Aorta (tissue), 5 donors: ENCODE data around the gene NET1. TPM values are rescaled to one million over a fixed set of nuclear protein-coding genes. Genes with fewer than 3 reads are reported as not detected.

Experiments
- ATAC-seq: fragments of 200-7000 bp; cut with Tn5 transposase; one replicate; pipeline ENCODE4 v1.9.1; 2022; ENCODE audit warnings: moderate library complexity; ENCODE audit not compliant: low FRiP score
- DNase-seq, 2 donors: peaks; one replicate each; pipeline ENCODE4 v3.0.0-alpha.2; 2020
- H3K27ac ChIP-seq, 2 donors: one replicate each; pipeline ENCODE4 v1.5.1; 2013; ENCODE audit warnings: low read length in 2 of 2, mild to moderate bottlenecking in 2 of 2, moderate library complexity in 2 of 2, control low read depth in 1 of 2, inconsistent platforms in 1 of 2, low read depth in 1 of 2
- H3K27me3 ChIP-seq, 2 donors: one replicate each; pipeline ENCODE4 v1.6.1; 2013; ENCODE audit warnings: control low read depth in 1 of 2, low read length in 1 of 2, mild to moderate bottlenecking in 1 of 2, moderate library complexity in 1 of 2; ENCODE audit not compliant: insufficient read depth in 2 of 2, control insufficient read depth in 1 of 2
- H3K36me3 ChIP-seq, 2 donors: one replicate each; pipeline ENCODE4 v1.6.1; 2013; ENCODE audit warnings: control low read depth in 1 of 2, low read length in 1 of 2, mild to moderate bottlenecking in 1 of 2; ENCODE audit not compliant: insufficient read depth in 2 of 2, control insufficient read depth in 1 of 2
- H3K4me1 ChIP-seq, 2 donors: one replicate each; pipeline ENCODE4 v1.6.1; 2013; ENCODE audit warnings: low read length in 2 of 2, control low read depth in 1 of 2, mild to moderate bottlenecking in 1 of 2, moderate library complexity in 1 of 2; ENCODE audit not compliant: insufficient read depth in 2 of 2, control insufficient read depth in 1 of 2
- H3K4me3 ChIP-seq, 2 donors: one replicate each; pipeline ENCODE4 v1.5.1; 2013; ENCODE audit warnings: low read length in 2 of 2, control low read depth in 1 of 2, mild to moderate bottlenecking in 1 of 2
- H3K9me3 ChIP-seq: one replicate; pipeline ENCODE4 v1.6.1; 2013; ENCODE audit warnings: mild to moderate bottlenecking, low read length; ENCODE audit not compliant: control insufficient read depth
- WGBS, 2 donors: extraction: QIAGEN DNeasy Blood & Tissue Kit; methylation state at CpG; one replicate each; pipeline ENCODE4 v1.1.7; 2013; 5-methylcytosine and 5-hydroxymethylcytosine counted together
- intact Hi-C, 2 donors: fragments of 100-400 bp; cut with DNase I; formaldehyde crosslinking; loops; one replicate each; pipeline versions ENCODE4 v1.14.2 to v1.15.0; 2022
- polyA plus RNA-seq, 2 donors: library from polyadenylated mRNA; stranded (reverse); fragments of 200-250 nt; gene quantifications; one replicate each; pipeline ENCODE4 v1.2.3, GENCODE V29; 2013
- total RNA-seq, 2 donors: library from RNA; stranded (reverse); fragmentation: NEBNext Ultra II Directional; extraction: Animal tissue kit (Norgen Biotek cat#: 25700); gene quantifications; one replicate each; pipeline ENCODE4 v1.2.1, GENCODE V29; 2021
- donor health status: healthy with polysubstance abuse.
- donor health status: Bipolar disorder and iron deficiency.
- donor health status: DM: no; HTN: no; CAD: no.
- donor health status: DM: no; HTN: no; CAD: no.
- donor health status: DM: yes; HTN: yes; CAD: no.

Gene NET1
- total and polyA plus RNA-seq, 4 donors = 76.2 to 451 (median 253) TPM

DNA sequence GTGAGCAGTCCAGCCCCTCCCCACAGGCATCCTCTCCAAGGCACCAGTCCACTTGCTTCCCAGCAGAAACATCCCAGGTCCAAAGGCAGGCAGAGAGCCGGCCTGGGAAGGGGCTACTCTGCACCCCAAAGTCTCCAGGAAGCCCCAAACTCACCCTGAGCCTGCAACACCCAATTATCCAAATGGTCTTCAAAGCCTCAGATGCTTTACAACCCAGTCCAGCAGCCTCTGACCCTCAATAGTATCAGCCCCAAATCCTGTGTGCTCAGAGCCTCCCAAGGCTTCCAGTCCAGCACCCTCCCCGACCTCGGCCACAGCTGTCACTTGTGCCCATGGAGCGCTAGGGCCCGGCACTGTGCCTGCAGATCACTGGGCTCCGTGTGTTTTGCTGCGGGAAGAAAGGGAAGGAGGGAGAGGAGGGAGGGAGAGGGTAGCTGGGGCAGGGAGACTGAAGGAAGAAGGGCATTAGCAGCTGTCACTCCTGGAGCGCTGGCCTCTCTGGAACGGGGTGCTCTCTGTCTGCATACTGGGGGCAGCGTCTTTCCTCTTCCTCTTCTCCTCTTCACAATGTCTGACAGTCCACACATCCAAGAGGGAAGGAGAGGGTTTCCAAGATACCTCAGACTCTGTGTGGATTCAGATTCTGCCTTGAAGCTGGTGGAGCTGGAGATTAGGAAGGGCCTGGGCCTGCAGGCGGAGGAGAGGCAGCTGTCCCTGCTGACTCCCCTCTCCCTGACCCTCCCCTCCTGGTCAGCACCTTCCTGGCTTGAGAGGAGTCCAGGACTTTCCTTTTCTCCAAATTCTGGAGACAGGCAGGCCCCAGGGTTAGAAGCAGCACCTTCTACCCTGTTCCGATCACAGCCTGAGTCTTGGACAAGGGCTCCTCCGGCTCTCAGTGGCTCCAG, 73.8 kb downstream of the NET1 start:
- WGBS, 2 donors = 81 to 84% methylated on average over 13 of the region's 13 CpGs
- intact Hi-C loops = no loop called here
- DNase-seq (no peak), ATAC-seq (peak; percentile 24)
- Histone ChIP-seq H3K27me3 (no peaks in the 10 kb centered on the region), H3K27ac (no peak overlapping the region), H3K9me3 (no peaks in the 10 kb centered on the region), H3K4me1 (no peaks in the 10 kb centered on the region), H3K36me3 (no peaks in the 10 kb centered on the region), H3K4me3 (no peak overlapping the region)

DNA sequence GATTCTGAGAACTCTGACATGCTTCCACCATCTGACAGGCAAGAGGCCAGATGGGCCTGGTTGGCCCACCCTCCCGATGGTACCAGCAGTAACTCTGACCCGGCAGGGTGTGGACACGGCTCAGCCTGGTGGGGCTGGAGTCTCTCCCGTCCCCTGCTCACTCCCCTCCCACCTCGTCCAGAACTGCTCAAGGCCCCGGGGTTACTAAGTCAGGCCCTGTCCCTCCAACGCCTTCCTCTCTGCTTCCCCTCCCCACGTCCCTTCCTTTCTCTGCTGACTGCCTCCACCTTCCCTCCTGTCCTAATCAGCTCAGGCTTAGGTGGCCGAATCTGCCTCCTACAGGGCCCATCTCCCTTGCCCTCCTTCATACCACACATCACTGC, 74.5 kb downstream of the NET1 start:
- WGBS, 2 donors = 77 to 82% methylated on average over 9 of the region's 9 CpGs
- intact Hi-C loops = no loop called here
- DNase-seq = no peak

DNA sequence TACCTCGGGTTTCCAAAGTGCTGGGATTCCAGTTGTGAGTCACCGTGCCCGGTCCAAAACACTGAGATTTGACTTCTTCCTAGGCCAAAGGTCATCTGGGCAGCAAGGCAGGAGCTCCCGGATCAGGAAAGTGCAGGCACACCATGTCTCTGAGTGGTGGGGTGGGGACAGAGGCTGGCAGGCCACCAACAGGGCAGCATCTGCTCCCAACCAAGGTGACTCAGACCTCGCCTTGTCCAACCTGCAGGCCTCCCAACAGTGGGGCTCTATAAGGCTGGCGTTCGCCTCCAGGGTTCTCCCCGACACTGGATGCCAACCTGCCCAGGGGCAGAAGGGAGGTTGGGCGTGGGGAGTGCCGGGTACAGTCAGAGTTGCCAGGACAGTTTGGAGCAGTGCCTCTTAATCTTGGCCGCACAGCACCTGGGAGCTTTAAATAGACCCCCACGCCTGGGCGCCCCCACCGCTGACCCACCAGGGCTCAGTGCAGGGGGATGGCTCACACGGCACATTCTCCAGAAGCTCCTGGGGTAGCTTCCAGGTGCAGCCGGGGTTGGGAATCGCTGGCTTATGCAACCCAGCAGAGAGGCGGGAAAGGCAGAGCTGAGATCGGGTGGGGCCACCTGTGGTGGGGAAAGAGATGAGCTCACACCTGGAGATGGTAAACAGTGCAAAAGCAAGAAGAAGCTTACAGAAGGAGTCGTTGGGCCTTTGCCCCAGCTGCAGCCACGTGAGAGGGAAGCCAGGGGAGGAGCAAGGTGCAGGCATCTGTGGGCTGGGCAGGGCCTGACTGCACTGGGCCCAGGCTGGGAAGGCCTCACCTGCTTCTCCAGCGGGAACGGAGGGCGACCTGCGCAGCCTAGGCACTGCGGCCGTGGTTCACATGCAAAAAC, 76.2 kb downstream of the NET1 start:
- no peak overlapping the region for H3K4me3 ChIP-seq
- intact Hi-C loops = no loop called here
- ATAC-seq = no peak
- no peak for DNase-seq
- no peaks in the 10 kb centered on the region for H3K4me1 ChIP-seq
- peaks cover 2% of the 10 kb centered on the region for H3K9me3 ChIP-seq
- H3K36me3 ChIP-seq = no peaks in the 10 kb centered on the region
- H3K27me3 ChIP-seq = no peaks in the 10 kb centered on the region
- WGBS, 2 donors = 91% methylated on average over 27 of the region's 27 CpGs
- H3K27ac ChIP-seq = no peak overlapping the region

More for the DNA sequence above, 74.5 kb downstream of the NET1 start:
- no peak overlapping the region for H3K4me3 ChIP-seq
- H3K36me3 ChIP-seq = no peaks in the 10 kb centered on the region
- no peak overlapping the region for H3K27ac ChIP-seq
- H3K9me3 ChIP-seq = no peaks in the 10 kb centered on the region
- peak; percentile 51 for ATAC-seq
- H3K4me1 ChIP-seq = no peaks in the 10 kb centered on the region
- no peaks in the 10 kb centered on the region for H3K27me3 ChIP-seq

DNA sequence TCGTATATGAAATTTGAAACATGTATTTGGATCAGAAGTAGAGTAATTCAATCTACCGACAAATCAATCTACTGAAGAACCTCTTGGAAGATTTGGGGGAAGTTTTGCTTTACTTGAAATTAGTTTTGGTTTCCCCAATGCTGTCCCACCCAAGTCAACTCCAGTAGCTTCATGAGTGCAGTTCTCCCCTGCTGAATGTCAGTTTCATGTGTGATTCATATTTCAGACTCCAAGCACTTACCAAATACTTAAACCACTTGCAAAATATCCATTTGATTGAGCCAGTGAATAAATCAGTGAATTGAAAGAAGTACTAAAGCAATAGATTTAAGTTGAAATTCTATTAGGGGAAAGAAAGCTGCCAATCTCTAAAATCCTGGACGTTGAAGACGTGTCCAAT, 77.7 kb downstream of the NET1 start:
- 95 to 97% methylated on average over 4 of the region's 4 CpGs for WGBS, 2 donors
- no peak for ATAC-seq

DNA sequence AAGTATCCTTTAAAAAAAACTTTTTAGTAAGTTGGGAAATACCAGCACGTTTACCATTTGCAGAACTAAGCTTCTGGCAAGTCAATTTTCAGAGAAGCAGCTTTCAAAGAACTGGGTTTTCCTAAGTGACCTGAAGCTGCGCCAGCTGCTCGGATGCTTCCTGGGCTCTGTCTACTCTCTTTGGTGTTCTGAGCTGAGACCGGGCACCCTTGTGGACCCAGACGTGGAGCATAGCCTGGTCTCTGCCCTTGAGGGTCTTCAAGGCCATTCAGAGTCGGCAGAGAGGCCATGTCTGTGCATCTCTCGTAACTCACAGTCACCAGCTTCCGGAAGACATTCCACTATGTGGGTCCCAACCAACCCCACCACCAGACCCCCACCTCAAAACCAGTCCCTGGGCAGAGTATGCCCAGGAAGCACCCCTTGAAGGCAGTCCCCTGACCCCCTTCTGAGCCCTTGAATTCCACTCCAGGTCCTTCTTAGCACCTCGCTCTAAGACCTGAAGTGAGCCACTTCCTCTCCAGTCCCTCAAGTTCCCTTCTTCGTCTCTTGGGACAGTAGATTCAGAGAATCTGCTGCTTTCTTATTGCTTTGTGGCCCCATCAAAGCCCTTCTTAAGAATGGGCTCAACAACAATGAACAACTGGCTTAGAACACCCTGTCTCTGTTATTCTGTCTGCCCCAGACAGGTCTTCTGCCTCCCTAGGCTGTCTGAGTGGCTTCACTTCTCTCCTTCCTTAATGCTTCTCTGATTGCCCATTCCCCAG, 78.5 kb downstream of the NET1 start:
- no peaks in the 10 kb centered on the region for H3K27me3 ChIP-seq
- DNase-seq (no peak), ATAC-seq (no peak)
- H3K27ac ChIP-seq = no peak overlapping the region
- intact Hi-C loops = no loop called here
- H3K4me1 ChIP-seq = no peaks in the 10 kb centered on the region
- H3K36me3 ChIP-seq = no peaks in the 10 kb centered on the region
- 85% methylated on average over 10 of the region's 10 CpGs for WGBS, 2 donors
- H3K9me3 ChIP-seq = peaks cover 2% of the 10 kb centered on the region
- no peak overlapping the region for H3K4me3 ChIP-seq

More for the DNA sequence above, 77.7 kb downstream of the NET1 start:
- Histone ChIP-seq H3K27ac (no peak overlapping the region), H3K4me1 (no peaks in the 10 kb centered on the region), H3K4me3 (no peak overlapping the region), H3K36me3 (no peaks in the 10 kb centered on the region), H3K9me3 (peaks cover 2% of the 10 kb centered on the region), H3K27me3 (no peaks in the 10 kb centered on the region)
- no peak for DNase-seq
- intact Hi-C loops = no loop called here

DNA sequence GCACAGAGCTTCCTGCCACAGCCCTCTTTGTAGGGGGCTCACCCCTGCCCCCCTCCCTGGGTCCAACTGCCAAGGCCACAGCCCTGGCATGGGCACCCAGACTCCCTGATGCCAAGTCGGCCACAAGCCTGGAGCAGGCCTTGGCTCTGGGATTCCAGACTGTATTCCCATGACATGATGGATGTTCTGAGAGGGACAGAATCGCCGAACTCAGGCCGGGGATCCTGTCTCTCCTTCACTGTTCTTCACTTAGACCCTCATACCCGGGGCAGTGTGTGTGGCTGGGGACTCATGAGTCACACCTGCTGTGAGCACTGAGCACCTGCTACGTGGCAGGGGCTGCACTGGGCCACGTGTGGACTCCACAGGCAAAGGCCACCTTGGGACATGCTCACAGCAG, 79.1 kb downstream of the NET1 start:
- no peaks in the 10 kb centered on the region for H3K27me3 ChIP-seq
- H3K36me3 ChIP-seq = no peaks in the 10 kb centered on the region
- H3K4me1 ChIP-seq = no peaks in the 10 kb centered on the region
- H3K27ac ChIP-seq = no peak overlapping the region
- ATAC-seq (no peak), DNase-seq (no peak)
- intact Hi-C loops = no loop called here
- no peak overlapping the region for H3K4me3 ChIP-seq
- peaks cover 2% of the 10 kb centered on the region for H3K9me3 ChIP-seq
- 39 to 41% methylated on average over 7 of the region's 7 CpGs for WGBS, 2 donors

DNA sequence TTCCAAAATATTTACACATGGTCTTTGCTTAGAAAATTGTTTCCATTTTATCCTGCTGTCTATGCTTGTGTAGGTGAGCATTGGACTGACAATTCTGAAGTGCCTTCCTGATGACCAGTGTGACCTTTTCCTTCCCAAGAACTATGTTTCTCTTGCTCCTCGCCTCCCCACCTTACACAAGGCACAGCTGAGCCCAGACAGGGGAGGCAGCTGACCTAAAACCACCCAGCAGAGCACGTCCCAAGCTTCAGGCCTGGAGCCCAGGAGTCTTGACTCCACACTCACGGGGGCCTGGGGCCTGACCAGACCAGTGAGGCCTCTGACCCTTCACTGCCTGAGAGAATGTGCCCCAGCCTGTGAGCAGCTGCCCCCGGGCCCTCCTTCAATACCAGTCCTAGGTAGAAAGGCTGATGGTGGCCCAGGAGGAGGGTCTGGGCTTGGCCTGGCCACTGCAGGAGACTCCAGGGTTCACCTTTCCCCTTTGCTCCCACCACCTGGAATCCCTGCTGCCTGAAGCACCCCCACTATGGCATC, 80.0 kb downstream of the NET1 start:
- Histone ChIP-seq H3K4me1 (no peaks in the 10 kb centered on the region), H3K4me3 (no peak overlapping the region), H3K27me3 (no peaks in the 10 kb centered on the region), H3K9me3 (peaks cover 2% of the 10 kb centered on the region), H3K36me3 (no peaks in the 10 kb centered on the region), H3K27ac (no peak overlapping the region)
- ATAC-seq (no peak), DNase-seq (no peak)
- intact Hi-C loops = no loop called here
- 97 to 100% methylated on average over 4 of the region's 4 CpGs for WGBS, 2 donors

DNA sequence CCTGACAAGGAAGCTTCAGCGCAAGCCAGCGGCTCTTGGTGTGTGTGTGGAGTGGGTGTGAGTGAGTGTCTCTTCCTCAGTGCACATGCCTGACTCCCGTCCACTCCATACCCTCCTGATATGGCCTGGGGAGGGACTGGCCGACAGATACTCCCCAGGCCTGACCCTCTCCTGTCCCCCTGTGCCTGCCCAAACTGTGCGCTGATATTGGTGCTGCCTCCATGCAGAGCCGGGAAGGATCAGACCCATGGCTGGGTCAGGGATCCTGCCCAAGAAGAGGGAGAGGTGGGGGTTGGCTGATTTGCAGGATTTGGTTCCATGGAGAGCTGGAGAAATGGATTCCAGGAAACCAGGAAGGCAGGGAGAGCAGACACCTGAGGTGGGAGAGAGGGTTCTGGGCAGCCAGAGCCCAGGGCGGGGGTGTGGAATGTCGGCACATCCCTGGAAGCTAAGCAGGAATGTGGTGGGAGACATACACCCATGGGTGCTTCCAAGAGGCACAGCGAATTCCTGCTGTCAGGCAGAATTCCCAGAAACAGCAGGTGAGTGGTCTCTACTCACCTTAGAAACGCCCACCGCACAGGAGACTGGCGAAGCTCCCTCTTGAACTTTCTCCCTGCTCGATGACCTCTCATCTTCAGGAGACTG, 80.7 kb downstream of the NET1 start:
- ATAC-seq = no peak
- Histone ChIP-seq H3K9me3 (peaks cover 2% of the 10 kb centered on the region), H3K27ac (no peak overlapping the region), H3K36me3 (no peaks in the 10 kb centered on the region), H3K27me3 (no peaks in the 10 kb centered on the region), H3K4me1 (no peaks in the 10 kb centered on the region), H3K4me3 (no peak overlapping the region)
- WGBS, 2 donors = 97% methylated on average over 13 of the region's 13 CpGs
- DNase-seq = no peak
- intact Hi-C loops = no loop called here
